Activated naive CD4-positive, alpha-beta T cell treated with anti-CD3 and anti-CD28 coated beads, Interleukin-2, amount 10 ng/mL, durations not matched to agents 7 days and 5 days (primary cell): ENCODE data around the gene FRMPD1.

Source experiments
- CTCF ChIA-PET: fragments of 350-600 bp; sonication (Branson Sonifier 250); formaldehyde crosslinking; loops from one replicate; lab custom pipeline; 2021; ENCODE audit warnings: antibody characterized with exemption; lab: Charles Lee
- DNase-seq: peaks from one replicate; pipeline ENCODE4 v3.0.0-alpha.2; 2020
- H3K27ac Mint-ChIP-seq: one replicate; pipeline ENCODE4 v1.8.0; 2021; ENCODE audit warnings: mild to moderate bottlenecking, moderate library complexity, mixed read lengths
- H3K27me3 Mint-ChIP-seq: one replicate; pipeline ENCODE4 v1.8.0; 2021; ENCODE audit warnings: mild to moderate bottlenecking, mixed read lengths
- H3K36me3 Mint-ChIP-seq: one replicate; pipeline ENCODE4 v1.8.0; 2021; ENCODE audit warnings: mixed read lengths
- H3K4me1 Mint-ChIP-seq: one replicate; pipeline ENCODE4 v1.8.0; 2021; ENCODE audit warnings: mixed read lengths
- H3K4me3 Mint-ChIP-seq: one replicate; pipeline ENCODE4 v1.8.0; 2021; ENCODE audit warnings: mild to moderate bottlenecking, moderate library complexity, mixed read lengths
- H3K9me3 Mint-ChIP-seq: one replicate; pipeline ENCODE4 v1.8.0; 2021; ENCODE audit warnings: mixed read lengths

FRMPD1 gene

DNA sequence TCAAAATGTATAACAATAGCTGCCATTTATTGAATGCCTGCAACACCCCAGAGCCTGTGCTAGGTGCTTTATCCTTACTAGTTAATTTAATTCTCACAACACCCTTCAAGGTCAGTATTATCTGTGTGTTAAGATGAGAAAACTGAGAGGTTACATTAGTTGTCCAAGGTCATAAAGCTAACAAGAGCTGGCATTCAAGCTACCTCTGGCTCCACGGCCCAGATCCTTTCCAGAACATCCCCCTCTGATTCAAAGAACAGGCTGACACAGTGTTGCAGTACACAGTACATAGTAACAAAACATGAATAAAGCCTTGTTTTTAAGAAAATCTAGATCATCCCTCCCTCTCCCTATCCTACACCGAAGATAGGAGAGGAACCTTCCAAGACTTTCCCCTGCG is 9.4 kb upstream of the FRMPD1 start:
- Mint-ChIP-seq H3K27ac (no peak overlapping the region), H3K9me3 (no peaks in the 10 kb centered on the region), H3K27me3 (peaks cover 34% of the 10 kb centered on the region), H3K36me3 (no peaks in the 10 kb centered on the region), H3K4me1 (no peaks in the 10 kb centered on the region), H3K4me3 (no peak overlapping the region)
- CTCF ChIA-PET: no interaction called here
- DNase-seq: no peak

DNA sequence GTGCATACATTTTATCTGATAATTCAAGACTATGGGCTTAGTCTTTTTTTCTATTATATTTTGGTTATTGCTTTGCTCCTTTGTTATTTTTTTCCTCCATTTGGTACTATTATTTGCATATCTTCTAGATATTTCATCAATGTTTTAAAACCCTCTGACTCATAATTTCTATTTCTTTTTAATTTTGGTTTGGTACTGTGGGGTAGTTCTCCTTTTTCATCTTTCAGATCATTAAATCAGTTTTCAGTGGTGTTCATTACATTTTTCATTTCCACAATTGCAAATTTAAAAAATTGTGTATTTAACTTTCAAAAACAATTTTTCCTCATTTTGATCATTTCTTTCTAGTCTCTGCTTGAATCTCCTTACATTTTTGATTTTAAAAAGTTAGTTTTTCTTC is 7.5 kb upstream of the FRMPD1 start:
- Mint-ChIP-seq H3K36me3 (no peaks in the 10 kb centered on the region), H3K4me1 (no peaks in the 10 kb centered on the region), H3K27ac (no peak overlapping the region), H3K27me3 (peaks cover 38% of the 10 kb centered on the region), H3K4me3 (no peak overlapping the region), H3K9me3 (no peaks in the 10 kb centered on the region)
- CTCF ChIA-PET: no interaction called here
- no peak for DNase-seq

DNA sequence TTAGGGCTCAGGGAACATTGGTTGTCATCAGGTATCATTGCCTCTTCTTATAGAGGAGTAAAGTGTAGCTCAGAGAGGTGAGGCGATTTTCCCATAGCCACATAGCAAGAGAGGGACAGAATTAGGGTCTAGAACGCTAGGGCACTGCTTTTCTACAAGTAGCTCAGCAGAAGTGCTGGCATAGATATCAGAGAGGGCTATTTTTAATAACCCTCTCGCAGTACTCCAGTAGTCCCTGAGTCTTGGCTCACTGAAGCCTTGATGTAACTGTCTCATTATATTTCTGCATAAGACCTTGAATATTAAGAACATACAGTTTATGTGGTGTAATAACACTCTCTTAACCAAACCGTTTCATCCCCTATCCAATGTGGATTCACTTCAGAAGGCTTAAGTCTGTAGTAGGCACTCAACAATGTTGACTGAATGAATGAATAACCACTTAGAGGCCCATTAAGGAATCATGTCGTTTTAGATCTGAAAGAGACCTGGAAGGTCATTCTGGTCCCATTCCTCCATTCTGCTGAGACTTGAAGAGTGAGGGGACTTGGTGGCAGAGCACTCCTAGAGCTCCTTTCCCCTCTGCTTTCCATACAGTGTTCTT is 4.7 kb upstream of the FRMPD1 start:
- Mint-ChIP-seq H3K27ac (no peak overlapping the region), H3K27me3 (peaks cover 57% of the 10 kb centered on the region), H3K4me3 (no peak overlapping the region), H3K36me3 (no peaks in the 10 kb centered on the region), H3K9me3 (no peaks in the 10 kb centered on the region), H3K4me1 (peaks cover 4% of the 10 kb centered on the region)
- CTCF ChIA-PET: no interaction called here
- DNase-seq: no peak

DNA sequence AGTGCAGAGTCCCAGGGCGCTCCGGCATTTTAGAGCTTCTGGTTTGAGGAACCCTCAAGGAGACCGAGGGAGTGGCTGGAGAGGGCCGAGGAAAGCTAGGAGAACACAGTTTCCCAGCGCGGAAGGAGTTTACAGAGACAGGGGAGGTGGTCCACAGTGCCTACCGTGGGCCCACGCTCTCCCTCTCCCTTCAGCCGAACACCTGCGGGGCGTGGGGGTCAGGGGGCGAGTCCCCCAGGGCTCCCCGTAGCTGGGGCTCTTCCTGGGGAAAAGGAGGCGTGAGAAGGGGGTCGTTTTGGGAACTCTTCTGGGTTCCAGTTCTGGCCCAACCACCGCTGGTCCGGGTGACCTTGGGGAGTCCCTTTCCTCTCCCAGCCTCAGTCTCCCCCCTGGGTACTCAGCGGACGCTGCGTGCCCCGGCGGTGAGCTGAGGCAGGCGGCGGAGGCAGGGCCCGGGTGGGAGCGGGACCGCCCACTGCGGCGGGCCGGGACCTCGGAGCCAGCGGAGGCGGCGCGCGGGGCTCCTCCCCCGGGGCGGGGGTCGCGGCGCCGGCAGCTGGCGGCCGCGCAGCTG is 368 bp upstream of the FRMPD1 start:
- Mint-ChIP-seq H3K9me3 (no peaks in the 10 kb centered on the region), H3K27ac (no peak overlapping the region), H3K4me3 (peak overlapping the region; percentile 62), H3K4me1 (peaks cover 11% of the 10 kb centered on the region), H3K27me3 (peaks cover 75% of the 10 kb centered on the region), H3K36me3 (no peaks in the 10 kb centered on the region)
- no peak for DNase-seq
- CTCF ChIA-PET: interaction anchor here (0.8 kb wide), 1 partner anchor 169 kb away, joined by 5 read pairs; no protein-coding TSS in a partner anchor

DNA sequence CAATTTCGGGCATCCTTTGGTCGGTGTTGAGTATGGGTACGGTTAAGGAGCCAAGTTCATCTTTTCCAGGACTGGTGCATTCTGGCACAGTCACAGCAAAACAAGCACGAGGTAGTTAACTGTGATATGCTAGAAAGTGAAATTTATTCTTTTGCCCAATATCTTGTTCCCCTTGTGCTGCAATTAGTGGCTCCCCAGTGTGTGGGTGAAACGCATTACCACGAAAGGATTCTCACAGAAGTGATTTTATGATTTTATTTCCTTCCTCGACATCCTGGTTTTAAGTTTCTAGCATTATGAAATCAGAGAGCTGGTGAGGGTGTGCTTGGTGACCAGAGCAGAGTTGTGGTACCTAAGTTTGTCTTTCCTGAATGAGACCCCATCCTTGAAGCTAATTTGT is 1.5 kb downstream of the FRMPD1 start:
- peaks cover 77% of the 10 kb centered on the region for H3K27me3 Mint-ChIP-seq
- no peaks in the 10 kb centered on the region for H3K9me3 Mint-ChIP-seq
- peaks cover 11% of the 10 kb centered on the region for H3K4me1 Mint-ChIP-seq
- CTCF ChIA-PET: no interaction called here
- H3K36me3 Mint-ChIP-seq: no peaks in the 10 kb centered on the region
- DNase-seq: no peak
- H3K4me3 Mint-ChIP-seq: no peak overlapping the region
- no peak overlapping the region for H3K27ac Mint-ChIP-seq

DNA sequence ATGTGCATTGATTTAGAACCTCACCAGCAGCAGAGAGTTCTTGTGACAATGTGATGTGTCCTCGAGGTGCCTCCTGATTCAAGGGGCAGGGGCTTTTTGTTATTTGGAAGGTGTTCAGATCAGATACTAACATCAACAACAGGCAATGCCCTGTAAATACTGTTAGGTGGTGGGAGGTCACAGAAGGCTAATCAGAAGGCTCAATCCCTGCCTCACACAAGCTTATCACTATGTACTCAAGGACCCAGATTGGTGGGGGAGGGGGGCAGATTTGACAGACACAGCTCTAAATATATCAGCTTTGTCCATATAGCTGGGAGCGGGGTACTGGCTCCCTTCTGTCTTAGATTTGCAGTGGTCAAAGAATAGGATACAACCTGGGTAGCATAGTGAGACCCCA is 2.6 kb downstream of the FRMPD1 start:
- Mint-ChIP-seq H3K4me3 (no peak overlapping the region), H3K4me1 (peaks cover 11% of the 10 kb centered on the region), H3K27me3 (peaks cover 74% of the 10 kb centered on the region), H3K9me3 (no peaks in the 10 kb centered on the region), H3K36me3 (no peaks in the 10 kb centered on the region), H3K27ac (no peak overlapping the region)
- no peak for DNase-seq
- CTCF ChIA-PET: no interaction called here

DNA sequence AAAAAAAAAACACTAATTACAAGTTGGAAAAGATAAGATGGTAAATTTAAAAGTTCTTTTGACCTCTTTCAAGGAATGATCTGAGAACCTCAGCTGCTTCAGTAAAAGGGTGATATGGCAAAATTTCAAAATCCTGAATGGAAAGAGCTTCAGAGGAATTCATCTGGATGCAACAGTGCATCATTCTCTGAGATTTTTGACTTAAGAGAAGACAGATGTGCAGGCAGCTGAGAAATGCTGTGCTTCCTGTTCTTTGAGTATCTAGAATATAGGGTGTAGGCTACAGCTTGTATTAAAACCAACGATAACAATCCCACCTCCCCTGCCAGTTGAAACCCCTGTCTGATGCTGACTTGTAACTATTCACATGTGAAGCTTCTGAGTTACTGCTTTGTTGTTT is 6.2 kb downstream of the FRMPD1 start:
- no peak overlapping the region for H3K4me3 Mint-ChIP-seq
- H3K27ac Mint-ChIP-seq: no peak overlapping the region
- H3K4me1 Mint-ChIP-seq: peaks cover under 1% of the 10 kb centered on the region
- DNase-seq: no peak
- H3K27me3 Mint-ChIP-seq: peaks cover 58% of the 10 kb centered on the region
- H3K9me3 Mint-ChIP-seq: no peaks in the 10 kb centered on the region
- CTCF ChIA-PET: no interaction called here
- no peaks in the 10 kb centered on the region for H3K36me3 Mint-ChIP-seq

DNA sequence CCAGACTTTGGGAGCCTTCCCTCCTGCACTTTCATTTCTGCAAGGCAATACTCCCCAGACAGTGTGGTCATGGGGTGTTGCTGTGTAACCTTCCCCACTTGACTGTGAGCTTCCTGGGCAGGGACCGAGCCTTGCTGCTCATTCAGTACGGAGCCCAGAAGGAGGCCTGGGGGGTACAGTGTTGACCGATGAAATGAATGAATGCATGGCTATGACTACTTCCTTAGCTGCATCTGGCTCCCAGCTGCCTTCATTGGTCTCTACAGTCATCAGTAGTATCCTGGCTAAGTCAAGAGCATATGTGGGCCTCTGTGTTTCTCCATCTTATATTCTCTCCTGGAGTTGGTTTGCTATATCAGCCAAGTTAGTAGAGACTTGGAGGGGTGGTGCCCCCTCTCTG is 9.9 kb downstream of the FRMPD1 start:
- no peak for DNase-seq
- no peak overlapping the region for H3K4me3 Mint-ChIP-seq
- H3K36me3 Mint-ChIP-seq: no peaks in the 10 kb centered on the region
- no peak overlapping the region for H3K27ac Mint-ChIP-seq
- CTCF ChIA-PET: no interaction called here
- peaks cover 39% of the 10 kb centered on the region for H3K27me3 Mint-ChIP-seq
- H3K4me1 Mint-ChIP-seq: no peaks in the 10 kb centered on the region
- no peaks in the 10 kb centered on the region for H3K9me3 Mint-ChIP-seq

DNA sequence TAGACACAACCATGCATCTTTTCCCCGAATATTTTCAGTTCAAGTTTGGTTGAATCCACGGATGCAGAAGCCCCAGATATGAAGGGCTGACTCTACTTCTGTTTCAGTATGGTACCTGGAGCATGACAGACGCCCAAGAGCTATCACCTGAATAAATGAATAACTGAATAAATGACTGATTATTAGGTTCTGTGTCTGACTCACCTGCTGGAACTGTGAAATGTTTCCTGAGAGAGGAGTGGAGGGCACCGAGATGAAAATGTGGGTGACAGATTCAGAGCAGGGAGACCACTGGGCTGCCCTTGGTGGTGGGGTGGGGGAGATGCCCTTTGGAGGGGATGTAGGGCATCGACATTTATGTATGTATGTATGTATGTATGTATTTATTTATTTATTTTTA is 13.2 kb downstream of the FRMPD1 start:
- Mint-ChIP-seq H3K4me1 (no peaks in the 10 kb centered on the region), H3K9me3 (no peaks in the 10 kb centered on the region), H3K27ac (no peak overlapping the region)

DNA sequence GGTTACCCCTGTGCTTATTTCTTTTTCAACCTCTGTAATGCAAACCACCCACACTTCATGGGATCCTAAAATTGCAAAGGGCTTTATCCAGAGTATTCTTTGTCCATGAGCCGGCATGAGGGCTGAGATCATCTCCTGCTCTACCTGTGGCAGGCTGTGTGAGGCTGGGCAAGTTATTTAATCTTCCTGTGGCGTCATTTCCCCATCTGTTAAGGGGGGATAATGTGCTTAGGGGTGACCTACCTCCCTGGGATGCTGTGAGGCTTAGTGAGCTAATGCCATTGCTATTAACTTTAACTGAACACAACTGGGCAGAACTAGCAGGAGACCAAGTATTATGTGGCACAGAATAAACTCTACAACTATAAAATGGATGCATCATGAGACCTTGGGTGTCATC is 17.0 kb downstream of the FRMPD1 start:
- Mint-ChIP-seq H3K36me3 (no peaks in the 10 kb centered on the region), H3K4me1 (no peaks in the 10 kb centered on the region), H3K4me3 (no peak overlapping the region), H3K27me3 (peaks cover 49% of the 10 kb centered on the region), H3K27ac (no peak overlapping the region), H3K9me3 (no peaks in the 10 kb centered on the region)
- DNase-seq: no peak
- CTCF ChIA-PET: no interaction called here

More for the DNA sequence above, 13.2 kb downstream of the FRMPD1 start:
- Mint-ChIP-seq H3K36me3 (no peaks in the 10 kb centered on the region), H3K27me3 (peaks cover 53% of the 10 kb centered on the region), H3K4me3 (no peak overlapping the region)
- DNase-seq: no peak
- CTCF ChIA-PET: no interaction called here

DNA sequence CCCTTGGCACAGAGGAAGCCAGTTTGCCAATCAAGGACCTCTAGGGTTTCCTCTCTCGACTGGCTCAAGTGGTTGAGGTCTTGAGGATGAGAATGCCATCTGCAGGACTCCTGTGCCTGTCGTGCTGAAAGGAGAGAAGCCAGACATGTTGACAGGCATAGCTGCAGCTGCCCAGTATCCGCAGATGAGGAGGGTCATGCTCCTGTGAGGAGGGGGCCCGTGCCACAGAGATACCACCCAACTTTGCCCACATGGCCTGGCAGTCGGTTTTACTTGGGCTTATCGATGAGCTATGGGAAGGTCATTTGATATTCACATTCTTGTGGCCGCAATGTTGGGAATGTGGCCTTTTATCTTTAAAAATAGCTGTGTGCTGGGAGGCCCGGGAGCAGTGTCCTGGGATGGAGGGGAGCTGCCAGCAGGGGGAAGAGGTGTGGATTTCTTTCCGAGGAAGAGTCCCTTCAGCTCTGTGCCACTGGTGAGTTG is 17.4 kb downstream of the FRMPD1 start:
- CTCF ChIA-PET: no interaction called here
- Mint-ChIP-seq H3K9me3 (no peaks in the 10 kb centered on the region), H3K4me1 (no peaks in the 10 kb centered on the region), H3K36me3 (no peaks in the 10 kb centered on the region), H3K27me3 (peaks cover 51% of the 10 kb centered on the region), H3K27ac (no peak overlapping the region), H3K4me3 (no peak overlapping the region)
- DNase-seq: no peak

DNA sequence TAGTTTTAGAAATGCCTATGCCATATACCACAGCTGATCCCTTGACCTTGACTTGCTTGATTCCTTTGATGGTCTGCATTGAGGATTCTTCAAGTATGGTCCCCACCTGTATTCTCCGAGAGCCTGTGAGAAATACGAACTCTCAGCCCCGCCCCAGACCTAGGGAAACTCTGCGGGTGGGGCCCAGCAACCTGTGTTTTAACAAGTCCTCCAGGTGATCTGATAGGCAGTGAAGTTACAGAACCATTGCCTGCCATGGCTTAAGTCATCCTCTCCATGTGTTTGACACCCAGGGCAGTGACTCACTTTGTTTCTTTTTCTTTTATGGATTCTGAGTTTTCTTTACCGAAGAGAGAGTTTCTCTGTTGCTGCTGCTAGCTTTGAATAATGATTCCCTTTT is 18.5 kb downstream of the FRMPD1 start:
- no peaks in the 10 kb centered on the region for H3K9me3 Mint-ChIP-seq
- CTCF ChIA-PET: no interaction called here

DNA sequence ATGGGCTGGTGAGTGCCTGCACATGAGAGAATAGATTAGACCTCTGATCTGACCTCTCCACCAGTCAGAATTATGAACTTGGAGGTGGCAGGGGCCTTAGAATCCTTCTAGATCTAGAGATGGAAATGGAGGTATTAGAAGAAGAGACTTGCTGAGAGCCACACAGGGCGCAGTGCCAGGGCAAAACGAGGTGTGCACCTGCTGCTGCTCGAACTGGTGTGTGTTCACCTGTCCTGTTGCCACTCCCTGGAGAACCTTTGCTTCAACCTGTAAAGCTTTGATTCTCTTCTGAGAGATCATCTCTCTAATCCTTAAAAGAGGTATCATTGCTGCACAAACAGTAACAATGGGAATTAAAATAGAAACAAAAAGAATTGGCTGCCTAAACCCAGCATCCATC is 24.9 kb downstream of the FRMPD1 start:
- Mint-ChIP-seq H3K9me3 (no peaks in the 10 kb centered on the region), H3K27me3 (peaks cover 49% of the 10 kb centered on the region), H3K4me3 (no peak overlapping the region), H3K36me3 (no peaks in the 10 kb centered on the region), H3K4me1 (no peaks in the 10 kb centered on the region), H3K27ac (no peak overlapping the region)
- CTCF ChIA-PET: no interaction called here
- DNase-seq: no peak

More for the DNA sequence above, 18.5 kb downstream of the FRMPD1 start:
- Mint-ChIP-seq H3K27me3 (peaks cover 53% of the 10 kb centered on the region), H3K36me3 (no peaks in the 10 kb centered on the region), H3K4me1 (no peaks in the 10 kb centered on the region), H3K4me3 (no peak overlapping the region), H3K27ac (no peak overlapping the region)
- no peak for DNase-seq

DNA sequence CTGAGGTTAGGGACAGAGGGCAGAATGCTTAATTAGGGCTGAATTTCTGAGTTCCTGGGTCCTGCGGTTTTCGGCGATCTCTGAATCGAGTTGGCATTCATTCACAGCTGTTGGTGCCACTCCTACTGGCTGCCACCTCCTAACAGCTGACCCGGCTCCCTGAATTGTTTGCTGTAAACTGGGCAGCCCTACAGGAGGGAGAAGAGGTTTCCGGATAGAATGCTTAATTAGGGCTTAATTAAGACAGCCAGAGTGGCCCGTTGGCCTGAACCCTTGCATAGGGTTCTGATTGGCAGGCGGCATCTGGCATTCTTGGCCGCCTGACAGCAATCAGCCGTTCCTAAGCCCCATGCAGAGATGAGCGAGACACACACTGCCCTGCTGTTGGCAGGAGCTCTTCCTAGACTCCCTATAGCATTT is 25.7 kb downstream of the FRMPD1 start:
- Mint-ChIP-seq H3K36me3 (no peaks in the 10 kb centered on the region), H3K27ac (no peak overlapping the region), H3K9me3 (no peaks in the 10 kb centered on the region), H3K4me3 (no peak overlapping the region), H3K4me1 (no peaks in the 10 kb centered on the region), H3K27me3 (peaks cover 50% of the 10 kb centered on the region)
- CTCF ChIA-PET: no interaction called here
- DNase-seq: no peak

DNA sequence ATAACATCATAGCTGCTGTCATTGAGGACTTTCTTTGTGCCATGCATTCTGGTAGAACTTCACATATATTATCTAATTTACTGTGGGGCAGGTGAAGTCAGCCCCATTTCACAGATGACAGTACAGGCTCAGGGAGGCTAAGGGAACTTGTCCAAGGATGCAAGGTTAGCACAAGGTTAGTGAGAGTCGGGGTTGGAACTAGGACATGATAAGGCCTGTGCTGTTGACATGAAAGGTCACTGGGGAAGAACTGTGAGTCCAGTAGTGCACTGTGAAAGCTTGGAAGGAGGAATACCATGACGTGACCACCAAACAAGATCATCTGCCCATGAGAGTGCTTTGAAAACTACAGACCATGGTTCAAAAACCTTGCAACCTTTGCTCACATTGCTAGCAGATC is 26.7 kb downstream of the FRMPD1 start:
- DNase-seq: no peak
- Mint-ChIP-seq H3K4me1 (no peaks in the 10 kb centered on the region), H3K9me3 (no peaks in the 10 kb centered on the region), H3K27me3 (peaks cover 54% of the 10 kb centered on the region), H3K36me3 (no peaks in the 10 kb centered on the region), H3K4me3 (no peak overlapping the region), H3K27ac (no peak overlapping the region)
- CTCF ChIA-PET: no interaction called here
